GM21619 (cell line): ENCODE measurements around the gene ITGA4.
A peak's percentile ranks its signal among the peaks of the same experiment; 100 is the strongest.

Source experiments
- ATAC-seq: cut with Tn5 transposase; IDR thresholded peaks from one replicate; pipeline ENCODE4 v1.9.1; 2021; ENCODE audit not compliant: unreplicated experiment

ITGA4 gene

GRCh38 chr2:181457741-181458425 lies 697 bp downstream of the ITGA4 start:
- peak; percentile 5 for ATAC-seq

DNA sequence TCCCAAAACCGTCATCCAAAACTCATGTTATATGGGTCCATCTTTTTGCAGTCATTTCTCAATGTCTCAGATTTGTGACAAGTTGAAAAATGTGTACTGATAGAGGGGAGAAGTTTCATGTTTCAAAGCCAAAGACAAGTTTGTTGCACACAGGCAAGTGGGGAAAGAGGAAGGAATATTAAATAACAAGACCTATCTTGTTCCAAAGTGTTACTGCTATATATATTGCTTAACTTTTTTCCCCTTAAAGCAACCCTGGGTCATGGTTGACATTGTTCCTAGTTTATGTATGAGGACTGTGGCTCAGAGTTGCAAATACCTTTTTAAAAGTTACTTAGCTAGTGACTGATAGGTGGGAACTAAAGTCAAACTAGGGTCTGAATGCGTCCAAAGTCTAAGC lies 1.7 kb downstream of the ITGA4 start:
- no peak for ATAC-seq

DNA sequence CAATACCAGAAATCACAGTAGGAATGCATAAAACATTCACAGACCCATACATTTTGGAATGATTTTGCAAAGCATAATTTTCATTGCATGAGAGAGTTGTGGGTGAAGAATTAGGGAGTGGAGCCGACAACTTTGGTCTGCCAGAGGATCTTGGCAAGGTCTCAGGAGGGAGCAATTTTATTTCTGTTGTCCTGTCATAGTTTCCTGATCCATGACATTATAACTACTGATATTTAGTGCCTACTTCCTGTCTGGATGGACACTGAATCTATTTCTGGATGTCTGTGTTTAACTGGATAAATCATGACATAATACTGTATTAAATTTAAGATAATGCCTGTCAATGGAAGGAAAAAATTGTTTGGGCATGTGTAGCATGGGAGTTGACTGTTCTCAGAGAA lies 2.4 kb downstream of the ITGA4 start:
- no peak for ATAC-seq

DNA sequence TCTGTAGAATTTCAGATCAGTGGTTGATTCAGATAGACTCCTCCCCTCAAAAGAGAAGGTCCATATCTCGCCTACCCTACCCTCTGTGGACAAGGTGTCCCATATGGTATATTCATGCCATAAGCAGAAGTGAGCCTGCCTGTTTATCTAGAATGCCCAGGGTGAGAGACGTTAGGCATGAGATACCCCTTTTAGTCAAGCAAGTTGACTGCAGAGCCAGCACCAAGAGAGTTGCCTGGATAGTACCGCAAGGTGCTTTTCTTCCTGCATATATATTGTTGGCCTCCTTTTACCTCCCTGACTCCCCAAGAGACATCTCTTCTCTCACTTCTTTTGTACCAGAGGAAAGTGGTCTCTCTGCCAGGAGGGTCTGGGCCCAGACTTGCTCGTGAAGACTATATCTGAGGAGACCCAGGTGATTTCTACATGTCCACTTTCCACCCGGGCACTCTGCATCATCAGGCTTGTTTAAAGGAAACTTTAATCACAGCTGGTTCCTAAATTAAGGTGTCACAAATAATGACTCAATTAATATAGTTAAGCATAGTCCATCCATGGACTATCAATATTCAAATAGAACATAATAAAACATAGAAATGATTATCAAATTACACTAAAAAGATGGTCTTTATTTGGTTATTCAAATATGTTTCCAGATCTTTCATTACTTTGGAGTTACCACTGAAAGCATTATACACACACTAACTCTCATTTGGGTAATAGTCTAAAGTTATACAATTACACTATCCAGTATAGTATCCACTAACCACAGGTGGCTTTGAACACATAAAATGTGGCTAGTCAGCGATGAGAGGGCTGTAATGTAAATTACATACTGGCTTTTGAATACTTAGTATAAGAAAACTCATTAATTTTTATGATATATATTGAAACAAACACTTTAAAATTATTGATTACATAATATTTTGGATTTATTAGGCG lies 4.1 kb downstream of the ITGA4 start:
- no peak for ATAC-seq

GRCh38 chr2:181462033-181462432 lies 4.8 kb downstream of the ITGA4 start:
- peak; percentile 34 for ATAC-seq

GRCh38 chr2:181463588-181463987 lies 6.4 kb downstream of the ITGA4 start:
- ATAC-seq: no peak

DNA sequence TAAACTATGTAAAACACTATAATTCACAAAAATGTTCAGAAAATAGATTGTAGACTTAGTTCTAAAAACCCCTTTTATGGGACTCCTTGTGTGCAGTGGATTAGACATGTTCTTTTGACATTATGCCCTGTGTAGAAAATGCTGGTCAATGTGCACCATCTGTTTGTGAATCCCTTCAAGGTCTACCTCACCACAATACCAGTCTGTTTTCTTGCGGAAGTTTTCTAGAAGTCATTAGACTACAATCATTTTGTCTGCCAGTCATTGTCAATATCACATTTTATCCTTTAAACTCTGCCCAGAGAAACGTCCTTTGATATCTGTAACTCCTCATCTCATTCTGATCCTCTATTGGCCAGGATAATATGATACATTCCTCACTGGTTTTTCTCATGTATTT lies 7.8 kb downstream of the ITGA4 start:
- no peak for ATAC-seq

GRCh38 chr2:181465676-181466375 lies 8.6 kb downstream of the ITGA4 start:
- ATAC-seq: no peak

DNA sequence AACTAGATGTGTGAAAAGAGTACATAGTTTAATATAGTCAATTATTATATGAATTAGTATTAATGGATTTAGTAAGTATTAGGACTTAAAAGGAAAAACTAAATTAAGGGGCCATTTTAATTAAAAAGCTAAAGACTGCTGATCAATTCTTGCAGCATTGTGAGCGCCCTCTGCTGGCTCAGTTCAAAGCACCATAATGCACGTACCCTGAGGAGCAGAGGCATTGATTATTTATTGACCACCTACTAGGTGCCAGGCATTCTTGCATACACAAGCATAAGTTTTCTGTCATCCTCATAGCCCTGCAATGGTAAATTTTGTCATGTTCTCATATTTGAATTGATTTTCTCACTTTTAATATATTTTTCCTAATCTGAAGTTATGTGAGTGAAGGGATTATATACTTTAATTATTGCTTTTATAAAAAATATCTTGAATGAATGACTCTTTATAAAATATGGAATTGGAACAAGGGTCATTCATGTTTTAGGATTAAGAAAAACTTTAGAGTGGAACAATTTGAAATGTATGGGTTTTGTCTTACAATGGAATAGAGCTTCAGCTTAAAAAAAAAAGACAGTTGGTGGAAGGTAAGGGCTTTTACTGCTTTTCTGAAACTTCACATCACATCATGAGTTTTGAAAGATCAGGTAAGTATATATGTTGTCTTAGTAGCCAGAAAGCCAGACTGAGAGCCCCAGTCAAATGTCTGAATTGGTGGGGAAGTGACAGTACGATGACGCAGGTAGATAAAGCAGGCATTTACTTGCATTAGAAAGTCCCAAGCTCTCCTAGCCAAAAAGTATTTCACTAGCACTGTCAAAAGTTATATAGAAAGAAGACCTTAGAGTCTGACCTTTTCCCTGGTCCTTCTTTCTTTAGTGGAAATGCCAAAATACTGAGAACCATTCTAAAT lies 9.7 kb downstream of the ITGA4 start:
- no peak for ATAC-seq

DNA sequence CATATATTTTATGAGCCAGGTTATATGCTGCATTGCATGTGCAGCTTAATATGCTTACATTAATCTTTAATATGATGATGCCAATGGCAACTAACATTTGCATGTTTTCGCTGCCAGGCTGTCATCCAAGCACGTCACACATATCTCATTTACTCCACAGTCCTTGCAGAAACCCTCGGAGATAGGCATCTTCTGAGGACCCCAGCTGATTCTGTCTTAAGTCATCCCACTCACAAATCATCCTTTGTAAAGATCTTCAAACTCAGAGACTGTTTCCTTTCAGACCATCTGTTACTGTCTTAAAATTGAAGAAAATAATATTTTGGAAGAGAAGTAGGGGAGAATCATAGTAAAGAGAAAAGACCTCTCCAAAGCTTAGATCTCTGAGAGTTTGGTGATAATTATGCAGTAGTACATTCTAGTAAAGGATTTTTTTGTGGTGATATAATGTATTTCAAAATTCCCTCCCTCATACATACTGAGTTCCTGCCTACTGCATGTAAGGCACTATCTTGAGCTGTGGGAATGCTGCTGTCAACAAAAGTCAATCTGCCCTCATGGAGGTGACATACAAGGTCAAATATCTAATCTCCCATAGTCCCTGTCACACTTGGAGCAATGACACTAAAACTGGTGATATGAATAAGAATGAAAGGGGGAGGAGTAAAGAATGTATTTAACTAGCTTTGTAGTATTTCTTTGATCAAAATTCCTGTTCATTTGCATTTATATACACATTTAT lies 11.0 kb downstream of the ITGA4 start:
- no peak for ATAC-seq

GRCh38 chr2:181468811-181469210 lies 11.6 kb downstream of the ITGA4 start:
- ATAC-seq: no peak

GRCh38 chr2:181471226-181471625 lies 14.0 kb downstream of the ITGA4 start:
- peak; percentile 34 for ATAC-seq

GRCh38 chr2:181471783-181472182 lies 14.6 kb downstream of the ITGA4 start:
- no peak for ATAC-seq

- ATAC-seq: no peak
Measured at GRCh38 chr2:181472990-181473389, 15.8 kb downstream of the ITGA4 start.

DNA sequence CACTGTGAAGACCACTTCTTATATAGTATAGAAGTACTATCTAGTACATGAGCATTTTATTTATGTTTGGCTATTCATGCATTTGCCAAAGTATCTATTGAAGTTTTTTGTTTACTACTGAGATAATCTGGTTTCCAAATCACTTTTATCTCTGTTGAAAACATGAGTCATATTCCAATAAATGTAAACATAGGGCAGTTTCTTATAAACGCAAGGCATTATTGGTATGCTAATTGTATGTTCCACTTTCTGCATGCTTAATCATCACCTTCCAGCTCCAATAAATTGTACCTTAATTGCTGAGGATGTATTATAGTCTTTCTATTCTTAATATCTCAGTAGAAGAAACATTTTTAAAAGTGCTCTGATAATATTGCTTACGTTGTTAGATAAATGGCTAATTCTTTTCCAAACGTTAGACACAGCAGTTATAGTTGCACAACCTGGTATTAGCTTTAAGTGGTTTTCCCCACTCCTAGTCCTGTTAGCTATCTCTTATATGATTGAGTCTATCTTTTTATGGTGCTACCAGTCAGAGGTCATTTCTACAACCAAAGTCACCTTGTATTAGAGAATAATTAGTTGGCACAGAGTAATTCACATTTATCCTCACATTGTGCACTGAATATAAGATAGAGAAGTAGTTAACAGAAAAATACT lies 17.2 kb downstream of the ITGA4 start:
- no peak for ATAC-seq

GRCh38 chr2:181483211-181483610 lies 26.0 kb downstream of the ITGA4 start:
- no peak for ATAC-seq

DNA sequence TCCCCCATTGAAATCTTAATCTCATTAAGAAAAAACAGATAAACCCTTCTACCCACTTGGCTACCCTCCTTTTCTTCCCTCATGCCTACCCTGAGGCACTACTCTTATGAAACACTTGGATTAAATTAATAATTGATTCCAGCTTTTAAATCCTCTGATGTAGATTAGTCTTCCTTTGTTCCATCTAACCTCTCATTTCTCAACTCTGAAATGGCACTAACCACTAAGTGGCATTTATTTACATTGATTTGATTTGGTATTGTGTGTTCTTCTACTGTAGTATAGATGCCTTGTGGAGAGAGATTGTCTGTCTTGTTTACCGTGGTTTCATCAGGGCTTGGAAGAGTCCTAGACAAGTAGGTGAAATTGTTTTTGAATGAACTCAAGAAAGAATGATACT lies 26.7 kb downstream of the ITGA4 start:
- no peak for ATAC-seq

DNA sequence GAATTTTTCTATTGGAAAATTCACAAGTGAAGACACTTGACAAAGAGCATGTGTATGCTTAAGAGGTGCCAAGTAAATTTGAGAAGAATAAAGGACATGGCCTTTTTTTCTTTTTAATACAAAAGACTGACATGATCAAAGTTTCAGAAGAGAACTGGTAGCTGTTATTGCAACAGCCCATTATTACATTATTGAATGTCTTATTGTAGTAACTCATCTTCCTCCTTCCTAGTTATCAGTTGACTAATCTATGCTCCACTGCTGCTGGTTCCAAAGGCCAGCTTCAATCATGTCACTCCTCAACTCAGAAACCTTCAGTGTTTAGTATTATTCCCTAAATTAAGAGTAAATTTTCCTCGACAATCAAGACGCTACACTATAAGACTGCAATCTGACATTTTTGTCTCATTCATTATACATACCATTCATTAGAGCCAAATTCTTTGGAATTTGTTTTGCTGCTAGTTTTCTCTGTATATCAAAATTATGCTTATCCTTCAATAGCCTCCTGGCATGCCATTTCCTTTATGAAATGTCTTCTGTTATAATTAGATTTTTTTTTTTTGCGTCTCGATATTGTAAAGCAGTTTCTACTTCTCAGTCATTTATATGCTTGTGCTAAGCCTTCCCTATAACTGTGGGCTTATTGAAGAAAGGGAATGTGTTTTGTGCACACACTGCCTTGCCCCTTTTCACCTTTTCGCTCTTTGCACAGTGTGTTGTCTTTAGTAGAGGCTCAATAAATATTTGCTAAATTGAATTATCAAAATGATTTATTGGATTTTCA lies 27.9 kb downstream of the ITGA4 start:
- no peak for ATAC-seq

DNA sequence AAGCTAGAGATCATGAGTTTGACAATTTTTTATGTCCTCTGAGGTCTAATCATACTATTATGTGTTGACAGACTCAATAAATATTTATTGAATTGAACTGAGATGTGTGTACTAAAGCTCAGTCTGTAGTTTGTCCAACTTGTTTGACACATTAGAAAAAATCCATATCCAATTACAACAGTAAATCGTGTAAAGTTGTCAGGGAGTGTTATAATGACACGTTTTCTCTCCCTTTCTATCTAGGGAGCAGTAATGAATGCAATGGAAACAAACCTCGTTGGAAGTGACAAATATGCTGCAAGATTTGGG lies 28.4 kb downstream of the ITGA4 start:
- no peak for ATAC-seq
